HUES48 (cell line): ENCODE data around the gene RNU1-1.
A peak's percentile ranks its signal among the peaks of the same experiment; 100 is the strongest.
"Not testable (repeated sequence)": the region's sequence is repeated elsewhere in the genome, so short reads cannot be mapped to it uniquely, and the experiment has no call there.

Source experiments
- H3K27ac ChIP-seq: one replicate; pipeline ENCODE4 v1.7.0; 2013; ENCODE audit warnings: low read depth, low read length, inconsistent platforms
- H3K27me3 ChIP-seq: 2 replicates; pipeline ENCODE4 v1.6.1; 2013; ENCODE audit warnings: mild to moderate bottlenecking, low read length; ENCODE audit not compliant: control insufficient read depth, insufficient read depth
- H3K36me3 ChIP-seq: 2 replicates; pipeline ENCODE4 v1.6.1; 2013; ENCODE audit warnings: low read length; ENCODE audit not compliant: control insufficient read depth, insufficient read depth
- H3K4me1 ChIP-seq: 2 replicates; pipeline ENCODE4 v1.6.1; 2013; ENCODE audit warnings: mild to moderate bottlenecking, low read length; ENCODE audit not compliant: control insufficient read depth, insufficient read depth
- H3K4me3 ChIP-seq: 2 replicates; pipeline ENCODE4 v1.5.1; 2013; ENCODE audit warnings: mild to moderate bottlenecking, low read depth, low read length
- H3K9ac ChIP-seq: 2 replicates; pipeline ENCODE4 v1.6.1; 2013; ENCODE audit warnings: mild to moderate bottlenecking, low read depth, low read length, moderate library complexity
- H3K9me3 ChIP-seq: 2 replicates; pipeline ENCODE4 v1.6.1; 2013; ENCODE audit warnings: low read length; ENCODE audit not compliant: control insufficient read depth, insufficient read depth

RNU1-1 gene

DNA sequence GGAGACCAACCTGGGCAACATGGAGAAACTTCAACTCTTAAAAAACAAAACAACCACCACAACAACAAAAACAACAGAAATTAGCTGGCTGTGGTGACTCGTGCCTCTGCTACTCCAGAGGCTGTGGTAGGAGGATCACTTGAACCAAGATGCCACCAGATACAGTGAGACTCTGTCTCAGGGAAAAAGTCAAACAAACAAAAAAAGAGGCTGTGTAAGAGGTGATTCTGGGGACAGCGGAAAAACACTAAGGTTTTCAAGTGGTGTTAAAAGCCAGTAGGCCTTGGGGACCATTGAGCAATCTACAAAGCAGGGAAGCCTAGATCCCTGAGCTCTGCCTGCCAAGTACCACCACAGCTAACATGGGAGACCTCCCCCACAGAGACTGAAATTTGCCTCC, 8.2 kb downstream of the RNU1-1 start:
- not testable (repeated sequence) for H3K27ac ChIP-seq, H3K9ac ChIP-seq, H3K4me3 ChIP-seq, H3K27me3 ChIP-seq, H3K9me3 ChIP-seq, H3K36me3 ChIP-seq, H3K4me1 ChIP-seq

DNA sequence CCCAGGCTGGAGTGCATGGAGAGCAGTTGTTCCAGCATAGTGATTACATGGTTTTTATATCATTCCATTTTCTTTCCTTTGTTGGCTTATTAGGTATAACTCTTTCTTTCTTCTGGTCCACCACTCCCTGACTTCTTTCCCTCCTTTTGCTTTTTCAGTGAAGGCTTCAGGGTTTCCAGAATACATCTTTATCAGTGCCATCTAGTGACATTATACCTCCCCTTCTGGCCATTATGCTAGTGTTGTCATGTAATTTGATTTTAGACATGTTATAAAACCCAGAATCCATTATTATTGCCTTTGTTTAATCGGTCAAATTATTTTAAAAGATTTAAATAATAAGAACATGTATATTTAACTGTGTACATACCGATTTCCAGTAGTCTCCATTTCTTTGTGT, 10.6 kb downstream of the RNU1-1 start:
- Histone ChIP-seq H3K4me1 (no peaks in the 10 kb centered on the region), H3K27me3 (no peaks in the 10 kb centered on the region), H3K9me3 (no peaks in the 10 kb centered on the region), H3K36me3 (no peaks in the 10 kb centered on the region), H3K27ac (no peak overlapping the region), H3K9ac (no peak overlapping the region), H3K4me3 (no peak overlapping the region)

- not testable (repeated sequence) for H3K9me3 ChIP-seq, H3K4me1 ChIP-seq, H3K27ac ChIP-seq, H3K36me3 ChIP-seq, H3K4me3 ChIP-seq, H3K27me3 ChIP-seq, H3K9ac ChIP-seq
These were observed 12.6 kb downstream of the RNU1-1 start for GRCh38 chr1:16501446-16501845.

DNA sequence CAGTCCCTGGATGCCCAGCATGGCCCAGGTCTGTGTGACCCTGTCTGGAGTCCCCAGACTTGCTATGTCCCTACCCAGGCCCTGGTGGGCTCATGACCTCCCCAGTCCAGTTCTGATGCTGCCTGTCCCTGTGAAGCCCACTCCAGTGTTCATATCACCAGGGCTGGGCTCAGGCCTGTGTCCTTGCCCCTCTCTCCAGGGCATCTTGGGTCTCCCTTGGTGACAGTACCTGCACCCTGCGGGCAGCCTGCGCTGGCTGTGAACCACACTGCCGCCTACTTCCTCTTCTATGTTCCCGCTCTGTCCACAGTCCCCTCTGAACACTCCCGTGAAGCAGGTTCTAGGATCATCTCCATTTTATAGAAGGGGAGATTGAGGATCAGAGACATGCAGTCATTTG, 13.1 kb downstream of the RNU1-1 start:
- not testable (repeated sequence) for H3K27ac ChIP-seq, H3K36me3 ChIP-seq, H3K4me3 ChIP-seq, H3K27me3 ChIP-seq, H3K9ac ChIP-seq, H3K9me3 ChIP-seq, H3K4me1 ChIP-seq

GRCh38 chr1:16500466-16500865, 13.6 kb downstream of the RNU1-1 start:
- H3K27ac ChIP-seq: not testable (repeated sequence)

GRCh38 chr1:16498573-16499413, 15.3 kb downstream of the RNU1-1 start:
- Histone ChIP-seq H3K9me3 (no peaks in the 10 kb centered on the region), H3K36me3 (no peaks in the 10 kb centered on the region), H3K27me3 (no peaks in the 10 kb centered on the region), H3K27ac (peak overlapping the region; percentile 85), H3K4me1 (no peaks in the 10 kb centered on the region), H3K9ac (peak overlapping the region; percentile 72; the same call in 1 of the 2 replicates), H3K4me3 (peak overlapping the region; percentile 85)

More at GRCh38 chr1:16500466-16500865, 13.6 kb downstream of the RNU1-1 start:
- not testable (repeated sequence) for H3K4me1 ChIP-seq, H3K9ac ChIP-seq, H3K9me3 ChIP-seq, H3K27me3 ChIP-seq, H3K36me3 ChIP-seq, H3K4me3 ChIP-seq

DNA sequence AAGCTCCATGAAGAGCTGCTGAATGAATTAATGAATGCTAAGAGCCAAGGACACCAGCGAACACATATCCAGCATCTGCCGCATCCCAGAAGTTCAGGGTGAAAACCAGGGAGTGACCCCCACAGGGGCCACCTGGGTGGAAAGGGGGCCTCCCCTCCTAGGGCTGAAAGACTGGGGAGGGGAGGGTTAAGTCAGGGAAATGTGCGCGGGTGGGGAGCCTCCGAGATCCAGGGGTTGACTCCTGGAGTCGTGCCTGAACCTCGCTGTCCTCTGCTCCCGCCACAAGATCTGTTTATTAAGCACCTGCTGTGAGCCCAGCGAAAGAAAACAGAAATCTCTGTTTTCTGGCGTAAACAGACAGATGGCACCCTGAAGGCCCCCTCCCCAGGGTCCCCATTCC, 16.0 kb downstream of the RNU1-1 start:
- H3K9ac ChIP-seq, H3K27me3 ChIP-seq, H3K4me1 ChIP-seq, H3K27ac ChIP-seq, H3K36me3 ChIP-seq, H3K9me3 ChIP-seq: not testable (repeated sequence)
- peak overlapping the region; percentile 78 for H3K4me3 ChIP-seq

DNA sequence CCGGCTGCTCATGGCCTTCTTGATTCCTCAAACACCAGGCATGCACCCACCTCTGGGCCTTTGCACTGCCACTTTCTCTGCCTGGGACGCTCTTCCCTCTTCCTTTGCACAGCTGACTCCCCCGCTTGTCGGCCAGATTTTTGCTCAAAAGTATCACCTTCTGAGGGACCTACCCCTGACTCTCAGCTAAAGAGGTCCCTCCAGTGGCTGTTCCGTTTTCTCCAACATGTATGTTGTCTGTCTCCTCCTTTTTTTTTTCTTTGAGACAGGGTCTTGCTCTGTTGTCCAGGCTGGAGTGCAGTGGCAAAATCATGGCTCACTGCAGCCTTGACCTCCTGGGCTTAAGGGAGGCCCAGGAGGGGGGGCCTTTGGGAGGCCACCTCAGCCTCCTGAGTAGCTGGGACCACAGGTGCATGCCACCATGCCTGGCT, 16.6 kb downstream of the RNU1-1 start:
- H3K4me3 ChIP-seq, H3K27ac ChIP-seq, H3K9ac ChIP-seq, H3K27me3 ChIP-seq, H3K4me1 ChIP-seq, H3K9me3 ChIP-seq, H3K36me3 ChIP-seq: not testable (repeated sequence)

DNA sequence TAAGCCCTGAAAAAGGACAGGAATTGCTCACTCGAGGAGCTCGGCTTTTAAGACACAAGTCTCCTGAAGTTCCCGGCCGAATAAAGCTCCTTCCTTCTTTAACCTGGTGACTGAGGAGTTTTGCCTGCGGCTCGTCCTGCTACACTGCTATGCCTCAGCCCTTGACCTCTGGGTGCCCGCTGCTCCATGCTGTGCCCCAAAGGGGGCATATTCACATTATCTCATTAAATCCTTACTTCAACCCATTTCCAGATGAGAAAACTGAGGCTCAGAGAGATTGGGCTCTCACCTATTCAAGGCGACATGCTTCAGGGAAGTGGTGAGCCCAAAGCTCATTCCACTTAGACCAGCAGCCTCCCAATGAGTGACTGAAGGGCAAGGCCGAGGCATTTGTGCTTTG, 20.4 kb downstream of the RNU1-1 start:
- not testable (repeated sequence) for H3K9me3 ChIP-seq, H3K4me3 ChIP-seq, H3K4me1 ChIP-seq, H3K27me3 ChIP-seq, H3K36me3 ChIP-seq, H3K27ac ChIP-seq, H3K9ac ChIP-seq

- not testable (repeated sequence) for H3K27ac ChIP-seq, H3K9ac ChIP-seq, H3K27me3 ChIP-seq, H3K36me3 ChIP-seq, H3K4me3 ChIP-seq, H3K4me1 ChIP-seq, H3K9me3 ChIP-seq
These were observed 21.1 kb downstream of the RNU1-1 start for GRCh38 chr1:16492937-16493336.

GRCh38 chr1:16491056-16491675, 22.9 kb downstream of the RNU1-1 start:
- Histone ChIP-seq H3K36me3 (peaks cover 9% of the 10 kb centered on the region), H3K4me3 (no peak overlapping the region), H3K4me1 (peaks cover 7% of the 10 kb centered on the region; the same call in 1 of the 2 replicates), H3K9ac (no peak overlapping the region), H3K27me3 (no peaks in the 10 kb centered on the region), H3K9me3 (no peaks in the 10 kb centered on the region), H3K27ac (no peak overlapping the region)
